Renal cortical epithelial cell (primary cell): ENCODE results near the gene NUDT5. TPM values are rescaled to one million over a fixed set of nuclear protein-coding genes. Genes with fewer than 3 reads are reported as not detected.
"Not testable (repeated sequence)": the region's sequence is repeated elsewhere in the genome, so short reads cannot be mapped to it uniquely, and the experiment has no call there.

Experiments used
- DNase-seq: peaks from one replicate; pipeline ENCODE4 v3.0.0-alpha.2; 2011; ENCODE audit warnings: low read depth
- total RNA-seq: library from RNA; depleted of rRNA; stranded (reverse); fragments of >200 nt; gene quantifications from 2 replicates; pipeline ENCODE4 v1.2.3, GENCODE V29; 2014

The NUDT5 gene
- 90.3 and 91.0 TPM in 2 replicates for total RNA-seq

- DNase-seq: peak; percentile 79
Observed at GRCh38 chr10:12195603-12196506, at the start of gene NUDT5, which contains the start of gene CDC123. Gene NUDT5, minus strand, starts transcription at chr10:12195891. Its CDS starts 9,600 bp downstream, at chr10:12186291. Gene CDC123, plus strand, starts transcription at chr10:12196188. Its CDS starts 58 bp downstream, at chr10:12196246.

GRCh38 chr10:12243864-12244620, 48.4 kb upstream of the NUDT5 start:
- no peak for DNase-seq

- DNase-seq: no peak
Observed at GRCh38 chr10:12241810-12242529, 46.3 kb upstream of the NUDT5 start.

GRCh38 chr10:12238821-12239220, 43.1 kb upstream of the NUDT5 start:
- DNase-seq: no peak

GRCh38 chr10:12237265-12238220, 41.9 kb upstream of the NUDT5 start:
- DNase-seq: peak; percentile 78

GRCh38 chr10:12235796-12236195, 40.1 kb upstream of the NUDT5 start:
- DNase-seq: no peak

- DNase-seq: no peak
Observed at GRCh38 chr10:12235116-12235694, 39.5 kb upstream of the NUDT5 start.

- not testable (repeated sequence) for DNase-seq
Observed at GRCh38 chr10:12234687-12235086, 39.0 kb upstream of the NUDT5 start.

- no peak for DNase-seq
Observed at GRCh38 chr10:12228851-12229250, 33.2 kb upstream of the NUDT5 start.

GRCh38 chr10:12226438-12226837, 30.7 kb upstream of the NUDT5 start:
- not testable (repeated sequence) for DNase-seq

GRCh38 chr10:12225444-12225843, 29.8 kb upstream of the NUDT5 start:
- DNase-seq: no peak

GRCh38 chr10:12221323-12222298, 25.9 kb upstream of the NUDT5 start:
- DNase-seq: peak; percentile 37

- no peak for DNase-seq
Observed at GRCh38 chr10:12218991-12219390, 23.3 kb upstream of the NUDT5 start.

- DNase-seq: peak; percentile 51
Observed at GRCh38 chr10:12214763-12215218, 19.1 kb upstream of the NUDT5 start.

- no peak for DNase-seq
Observed at GRCh38 chr10:12214093-12214492, 18.4 kb upstream of the NUDT5 start.

- no peak for DNase-seq
Observed at GRCh38 chr10:12213621-12214020, 17.9 kb upstream of the NUDT5 start.

GRCh38 chr10:12212454-12212853, 16.8 kb upstream of the NUDT5 start:
- no peak for DNase-seq

GRCh38 chr10:12208460-12208859, 12.8 kb upstream of the NUDT5 start:
- DNase-seq: no peak

GRCh38 chr10:12207114-12207513, 11.4 kb upstream of the NUDT5 start:
- DNase-seq: no peak
